SW480 (cell line): ENCODE measurements around the gene RETSAT.
"Not testable (repeated sequence)": the region's sequence is repeated elsewhere in the genome, so short reads cannot be mapped to it uniquely, and the experiment has no call there.

ENCODE experiments used
- DNase-seq: peaks from one replicate; pipeline ENCODE4 v3.0.0-alpha.2; 2016; ENCODE audit warnings: low spot score

Gene RETSAT

GRCh38 chr2:85330839-85331636, 23.3 kb downstream of the RETSAT start:
- no peak for DNase-seq

- not testable (repeated sequence) for DNase-seq
Observed at GRCh38 chr2:85329701-85330100, 24.6 kb downstream of the RETSAT start.

GRCh38 chr2:85329181-85329651, 25.1 kb downstream of the RETSAT start:
- DNase-seq: no peak

GRCh38 chr2:85327822-85328617, 26.3 kb downstream of the RETSAT start, which contains the start of gene TGOLN2:
Gene TGOLN2 (minus strand): TSS chr2:85327989. CDS start chr2:85327962, 27 bp downstream.
- DNase-seq: peak; percentile 91

GRCh38 chr2:85327160-85327821, 27.0 kb downstream of the RETSAT start:
- DNase-seq: peak; percentile 33

GRCh38 chr2:85326406-85327159, 27.7 kb downstream of the RETSAT start:
- DNase-seq: no peak

GRCh38 chr2:85325466-85325811, 28.9 kb downstream of the RETSAT start:
- DNase-seq: no peak

GRCh38 chr2:85324639-85325465, 29.5 kb downstream of the RETSAT start:
- no peak for DNase-seq

- not testable (repeated sequence) for DNase-seq
Observed at GRCh38 chr2:85323988-85324367, 30.4 kb downstream of the RETSAT start.

GRCh38 chr2:85323351-85323987, 30.9 kb downstream of the RETSAT start:
- no peak for DNase-seq

GRCh38 chr2:85319796-85320195, 34.5 kb downstream of the RETSAT start:
- DNase-seq: no peak

- DNase-seq: peak; percentile 24
Observed at GRCh38 chr2:85318222-85319074, 35.9 kb downstream of the RETSAT start.

- not testable (repeated sequence) for DNase-seq
Observed at GRCh38 chr2:85315921-85316320, 38.4 kb downstream of the RETSAT start.

GRCh38 chr2:85314884-85315242, 39.5 kb downstream of the RETSAT start:
- DNase-seq: no peak

GRCh38 chr2:85312404-85312803, 41.9 kb downstream of the RETSAT start:
- DNase-seq: no peak

- no peak for DNase-seq
Observed at GRCh38 chr2:85310330-85310729, 44.0 kb downstream of the RETSAT start.

GRCh38 chr2:85309699-85310321, 44.5 kb downstream of the RETSAT start:
- no peak for DNase-seq

- DNase-seq: peak; percentile 60
Observed at GRCh38 chr2:85308896-85309555, 45.3 kb downstream of the RETSAT start.
